Stimulated activated CD4-positive, alpha-beta T cell treated with anti-CD3 and anti-CD28 coated beads, Interleukin-15, amount 100 ng/mL, for 48 hours (primary cell): ENCODE measurements around the gene ITLN1.
A peak's percentile ranks its signal among the peaks of the same experiment; 100 is the strongest.
"Not testable (repeated sequence)": the region's sequence is repeated elsewhere in the genome, so short reads cannot be mapped to it uniquely, and the experiment has no call there.

Source experiments
- DNase-seq, 2 donors: peaks; one replicate each; pipeline ENCODE4 v3.0.0-alpha.2; 2020; ENCODE audit warnings: low read depth in 2 of 2

ITLN1 gene

GRCh38 chr1:160883581-160884513 is 1.1 kb downstream of the ITLN1 start:
- DNase-seq, result no peak

GRCh38 chr1:160882582-160882981 is 2.4 kb downstream of the ITLN1 start:
- DNase-seq, result no peak

GRCh38 chr1:160881264-160881663 is 3.7 kb downstream of the ITLN1 start:
- DNase-seq, result not testable (repeated sequence)

GRCh38 chr1:160880216-160880615 is 4.8 kb downstream of the ITLN1 start:
- no peak for DNase-seq

DNA sequence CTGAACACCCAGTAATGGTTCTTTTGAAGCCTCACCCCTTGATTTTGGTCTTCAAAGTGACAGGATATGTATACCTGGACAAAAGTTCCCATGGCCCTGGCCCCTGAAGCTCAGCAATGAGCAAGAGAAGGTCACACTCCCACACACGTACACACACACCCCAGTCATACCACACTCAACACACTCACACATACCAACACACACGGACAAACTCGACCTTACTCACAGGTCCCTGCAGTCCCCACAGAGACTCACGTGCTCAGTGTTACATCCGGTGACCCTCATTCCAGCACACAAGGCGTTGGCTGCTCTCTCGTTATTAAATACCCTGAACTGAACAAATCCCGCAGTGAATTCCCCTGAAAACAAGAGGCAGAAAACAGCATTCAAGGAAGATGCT is 5.9 kb downstream of the ITLN1 start:
- DNase-seq, result no peak

GRCh38 chr1:160877221-160877620 is 7.8 kb downstream of the ITLN1 start:
- DNase-seq, result no peak

DNA sequence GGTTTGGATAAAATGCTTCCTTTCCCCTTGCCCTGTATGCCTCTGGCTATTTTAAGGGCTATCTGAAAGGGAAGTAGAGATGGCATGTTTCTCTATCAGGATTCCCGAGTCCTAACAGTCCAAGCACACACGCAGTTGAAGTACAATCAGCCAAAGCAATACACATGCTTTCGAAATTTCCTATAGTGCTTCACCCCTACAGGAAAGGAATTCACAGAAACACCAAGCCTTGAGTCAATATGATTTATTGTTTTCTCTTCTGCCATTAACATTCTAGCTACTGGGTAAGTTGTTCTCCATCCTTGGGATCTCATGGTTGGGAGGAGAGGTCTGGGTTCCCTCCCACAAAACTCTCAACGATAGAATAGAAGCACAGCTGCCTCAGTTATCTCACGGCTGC is 8.7 kb downstream of the ITLN1 start:
- no peak for DNase-seq

DNA sequence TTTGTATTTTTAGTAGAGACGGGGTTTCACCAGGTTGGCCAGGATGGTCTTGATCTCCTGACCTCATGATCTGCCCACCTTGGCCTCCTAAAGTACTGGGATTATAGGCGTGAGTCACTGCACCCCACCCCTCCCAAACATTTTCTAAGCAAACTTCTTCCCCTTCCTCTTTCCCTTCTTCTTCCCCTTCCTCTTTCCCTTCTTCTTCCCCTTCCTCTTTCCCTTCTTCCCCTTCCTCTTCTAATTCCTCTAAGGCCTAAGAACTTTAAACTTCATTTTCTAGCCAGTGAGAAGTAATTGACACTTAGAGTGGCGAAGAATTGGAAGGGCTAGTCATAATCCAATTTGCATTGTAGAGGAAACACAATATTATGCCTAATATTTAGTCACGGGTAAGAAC is 9.4 kb downstream of the ITLN1 start:
- not testable (repeated sequence) for DNase-seq

GRCh38 chr1:160874935-160875334 is 10.0 kb downstream of the ITLN1 start:
- DNase-seq, result no peak

GRCh38 chr1:160868141-160868540 is 16.8 kb downstream of the ITLN1 start:
- DNase-seq, result no peak

DNA sequence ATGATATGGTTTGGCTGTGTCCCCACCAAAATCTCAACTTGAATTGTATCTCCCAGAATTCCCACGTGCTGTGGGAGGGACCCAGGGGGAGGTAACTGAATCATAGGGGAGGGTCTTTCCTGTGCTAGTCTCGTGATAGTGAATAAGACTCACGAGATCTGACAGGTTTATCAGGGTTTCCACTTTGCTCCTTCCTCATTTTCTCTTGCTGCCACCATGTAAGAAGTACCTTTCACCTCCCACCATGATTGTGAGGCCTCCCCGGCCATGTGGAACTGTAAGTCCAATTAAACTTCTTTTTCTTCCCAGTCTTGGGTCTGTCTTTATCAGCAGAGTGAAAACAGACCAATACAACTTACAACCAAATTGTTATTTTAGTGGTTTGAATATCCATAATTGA is 17.3 kb downstream of the ITLN1 start:
- not testable (repeated sequence) for DNase-seq

DNA sequence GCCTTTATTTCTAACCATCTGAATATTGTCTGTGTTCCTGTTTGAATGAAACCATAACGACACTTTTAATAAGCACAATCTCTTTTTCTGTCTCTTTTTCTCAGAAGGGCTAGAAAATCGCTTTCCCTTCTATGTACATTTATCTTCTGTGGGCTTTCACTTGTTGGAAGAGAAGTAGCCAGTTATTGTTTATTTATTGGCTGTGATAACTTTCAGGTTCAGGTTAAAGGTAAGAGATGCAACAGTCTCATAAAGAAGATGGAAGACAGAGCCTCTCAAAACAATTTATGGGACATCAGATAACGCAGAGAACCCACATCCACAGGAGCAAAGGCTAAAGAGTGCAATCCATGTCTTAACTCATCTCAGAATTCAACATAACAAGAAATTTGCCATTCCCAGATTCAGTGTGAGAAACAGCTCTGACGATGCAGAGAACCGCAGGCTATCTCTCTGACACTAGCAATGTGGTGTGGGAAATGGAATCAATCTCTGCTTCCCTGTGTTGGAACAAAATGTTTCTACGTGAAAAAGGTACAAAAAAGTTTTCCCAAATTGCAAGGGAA is 18.2 kb downstream of the ITLN1 start:
- no peak for DNase-seq

DNA sequence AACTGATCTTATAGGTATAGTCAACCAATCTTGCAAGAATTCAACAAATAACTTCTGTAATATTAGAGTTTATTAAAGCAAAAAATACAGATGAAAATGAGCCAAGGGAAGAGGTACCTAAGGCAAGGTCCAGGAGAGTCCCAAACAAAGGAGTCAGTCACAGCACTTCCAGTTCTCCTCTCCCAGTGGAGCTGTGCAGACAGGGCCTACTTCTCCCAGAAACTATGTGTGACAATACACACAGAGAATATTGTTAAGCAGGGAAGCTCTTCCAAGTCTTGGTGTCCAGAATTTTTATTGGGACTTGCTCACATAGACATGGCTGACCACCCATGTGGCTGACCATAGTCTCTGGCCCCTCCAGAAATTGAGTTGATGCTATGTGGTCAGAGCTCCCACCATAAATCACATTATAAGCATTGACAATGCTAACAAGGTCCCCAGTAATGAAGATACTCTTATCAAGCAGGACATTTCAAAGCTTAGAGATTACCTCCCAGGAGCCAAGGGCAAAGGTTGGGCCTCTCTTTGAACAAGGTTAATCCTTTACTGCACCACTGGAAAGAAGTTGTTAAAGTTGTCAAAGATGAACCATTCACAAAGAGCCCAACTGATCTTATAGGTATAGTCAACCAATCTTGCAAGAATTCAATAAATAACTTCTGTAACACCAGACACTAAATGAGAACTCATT is 18.8 kb downstream of the ITLN1 start:
- no peak for DNase-seq

DNA sequence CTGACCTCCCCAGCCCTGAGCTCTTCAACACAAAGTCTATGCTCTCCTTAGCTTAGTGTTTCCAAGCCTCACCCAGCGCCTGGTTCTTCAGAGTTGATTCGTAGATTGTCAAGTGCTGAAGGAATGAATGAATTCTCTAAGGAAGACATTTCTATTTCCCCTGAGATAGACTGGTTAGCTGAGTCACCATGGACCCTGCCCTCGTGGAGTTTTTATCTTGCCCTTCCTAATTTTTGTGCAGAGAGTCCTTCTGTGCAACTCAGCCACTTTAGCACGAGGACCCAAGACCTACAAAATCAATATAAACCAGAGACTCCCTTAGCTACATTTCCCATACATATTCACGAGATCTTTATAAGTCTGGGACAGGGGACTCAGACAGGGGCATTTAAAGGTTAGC is 19.6 kb downstream of the ITLN1 start:
- no peak for DNase-seq

- no peak for DNase-seq
Measured at GRCh38 chr1:160864173-160864572, 20.8 kb downstream of the ITLN1 start.

- no peak for DNase-seq
Measured at GRCh38 chr1:160863774-160864131, 21.2 kb downstream of the ITLN1 start.

GRCh38 chr1:160863061-160863773 is 21.8 kb downstream of the ITLN1 start:
- no peak for DNase-seq

DNA sequence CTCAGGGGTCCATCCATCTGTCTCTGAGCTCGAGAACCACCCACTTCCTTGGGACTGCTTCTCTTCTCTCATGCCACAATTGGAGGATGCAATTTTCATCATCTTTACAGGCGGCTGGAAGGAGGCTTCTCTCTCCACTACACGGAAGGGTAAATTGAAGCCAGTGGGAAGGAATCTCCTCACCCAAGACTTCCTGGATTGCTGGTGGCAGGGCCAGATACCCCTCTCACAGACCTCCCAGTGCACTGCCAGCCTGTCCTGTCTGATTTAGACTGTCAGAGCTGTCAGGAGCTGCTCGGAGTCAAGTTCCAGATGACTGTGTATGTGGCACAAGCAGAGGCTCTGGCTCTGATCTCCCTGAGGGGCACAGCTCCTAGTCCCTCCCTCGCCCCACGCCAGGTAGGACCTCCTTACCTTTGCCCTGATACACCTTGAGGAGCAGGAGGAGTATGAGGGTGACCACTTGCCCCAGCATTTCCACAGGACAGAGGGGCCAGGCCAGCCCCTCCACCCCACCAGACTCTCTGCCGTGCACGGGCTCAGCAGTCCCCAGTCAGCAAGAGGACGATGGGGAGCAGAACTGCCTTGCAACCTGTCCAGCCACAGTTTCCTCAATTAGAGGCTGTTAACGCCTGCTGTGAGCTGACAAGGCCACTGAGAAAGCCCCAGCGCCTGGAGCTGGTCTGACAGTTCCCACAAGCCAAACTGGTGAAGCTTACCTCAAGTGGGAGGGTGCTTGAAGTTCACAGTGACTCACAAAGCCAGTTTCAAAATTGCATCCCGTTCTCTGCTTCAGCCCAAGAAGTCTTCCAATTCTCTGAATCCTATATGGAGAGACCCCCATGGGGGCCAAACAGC is 22.5 kb downstream of the ITLN1 start, which contains the start of gene CD244:
CD244 (minus strand) TSS at position 685 of the 858 bp plus-strand sequence; CDS start at position 475, 210 bp downstream.
- peak; percentile 28 to 43 for DNase-seq

DNA sequence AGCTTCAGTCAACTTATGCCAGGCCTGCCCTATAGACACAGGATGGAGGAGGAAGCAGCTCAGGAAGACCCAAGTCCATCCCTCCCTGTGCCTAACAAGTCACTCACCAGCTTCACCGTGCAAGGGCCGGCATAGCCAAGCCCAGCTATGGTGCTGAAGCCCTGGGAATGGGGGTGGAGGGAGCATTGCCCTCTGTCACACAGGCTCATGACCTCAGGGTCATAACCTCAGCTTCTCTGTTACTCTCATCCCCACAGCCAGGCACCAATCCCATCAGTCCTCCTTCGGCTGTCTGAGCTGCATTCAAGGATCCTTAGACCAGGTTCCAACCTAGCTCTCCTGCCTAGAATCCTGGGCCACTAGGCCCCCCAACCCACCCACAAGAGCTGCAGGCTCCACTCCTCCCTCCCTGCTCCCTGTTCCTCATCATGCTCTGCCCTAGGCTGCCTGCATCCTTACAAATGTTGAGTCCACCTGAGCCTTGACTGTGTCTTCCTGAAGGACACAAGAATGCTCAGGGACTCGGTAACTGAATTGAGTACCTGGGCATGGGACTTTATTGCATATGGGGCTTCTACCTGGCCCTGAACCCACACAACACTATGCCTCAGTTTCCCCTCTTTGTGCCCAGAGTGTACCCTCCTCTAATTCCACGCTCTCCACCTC is 24.0 kb downstream of the ITLN1 start:
- DNase-seq, result no peak

DNA sequence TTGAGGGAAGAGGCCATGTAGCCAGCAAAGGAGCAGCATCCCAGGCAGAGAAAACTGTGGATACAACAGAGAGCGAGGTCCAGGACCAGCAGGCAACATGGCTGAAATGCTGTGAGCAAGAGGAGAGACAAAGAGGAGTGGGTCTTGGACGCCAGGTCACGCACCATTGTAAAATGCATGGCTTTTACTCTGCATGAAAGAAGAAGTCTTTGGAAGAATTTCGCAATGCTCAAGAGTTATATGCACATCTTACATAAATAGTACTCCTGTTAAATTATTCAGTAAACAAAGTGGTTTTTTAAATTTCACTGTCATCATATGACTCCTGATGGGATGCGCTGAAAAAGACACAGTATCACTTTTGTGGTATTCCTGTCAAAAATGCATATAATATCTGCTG is 25.8 kb downstream of the ITLN1 start:
- DNase-seq, result no peak
